ENCODE data around the gene RAB35. TPM values are rescaled to one million over a fixed set of nuclear protein-coding genes. Genes with fewer than 3 reads are reported as not detected.
"Not testable (repeated sequence)": the region's sequence is repeated elsewhere in the genome, so short reads cannot be mapped to it uniquely, and the experiment has no call there.

Gene RAB35
- total RNA-seq, 2 experiments from 2014 or later = 58.4 to 63.2 TPM

DNA sequence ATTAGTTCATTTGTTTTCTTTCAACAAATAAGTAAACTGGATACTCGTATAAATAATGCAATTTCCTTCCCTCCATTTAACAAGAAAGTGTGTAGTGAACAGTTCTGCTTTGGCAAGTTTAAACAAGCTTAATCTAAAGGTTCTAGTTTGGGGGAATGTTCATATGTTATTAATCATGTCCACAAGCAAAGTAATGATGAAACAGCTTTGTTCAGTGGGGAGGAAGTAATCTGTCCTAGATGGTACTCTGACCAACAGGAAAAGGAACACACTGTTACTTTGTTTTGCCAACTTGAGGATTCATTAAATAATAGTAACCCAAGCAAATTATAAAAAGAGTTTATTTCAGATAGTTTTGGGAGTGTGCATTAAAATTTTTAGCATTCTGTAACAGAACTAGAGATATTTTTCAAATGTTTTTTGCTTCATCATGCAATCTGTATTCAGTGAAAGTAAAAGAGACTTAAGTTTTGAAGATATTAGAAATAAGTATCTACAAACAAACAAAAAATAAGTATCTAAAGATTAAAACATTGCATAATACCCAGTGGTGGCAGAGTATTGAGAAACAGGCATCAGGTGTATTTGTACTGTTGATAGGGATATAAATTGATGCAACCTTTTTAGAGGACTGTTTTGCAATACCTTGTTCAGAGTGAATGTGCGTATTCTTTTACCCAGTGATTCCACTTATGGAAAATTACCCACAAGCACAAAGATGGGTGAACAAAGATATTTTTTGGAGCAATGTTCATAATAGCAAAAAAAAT lies 61.1 kb downstream of the RAB35 start:
- Mint-ChIP-seq H3K9me3 (ENCODE audit: low read depth) (no peaks in the 10 kb centered on the region), H3K27me3 (no peaks in the 10 kb centered on the region), H3K27ac (no peak overlapping the region)

DNA sequence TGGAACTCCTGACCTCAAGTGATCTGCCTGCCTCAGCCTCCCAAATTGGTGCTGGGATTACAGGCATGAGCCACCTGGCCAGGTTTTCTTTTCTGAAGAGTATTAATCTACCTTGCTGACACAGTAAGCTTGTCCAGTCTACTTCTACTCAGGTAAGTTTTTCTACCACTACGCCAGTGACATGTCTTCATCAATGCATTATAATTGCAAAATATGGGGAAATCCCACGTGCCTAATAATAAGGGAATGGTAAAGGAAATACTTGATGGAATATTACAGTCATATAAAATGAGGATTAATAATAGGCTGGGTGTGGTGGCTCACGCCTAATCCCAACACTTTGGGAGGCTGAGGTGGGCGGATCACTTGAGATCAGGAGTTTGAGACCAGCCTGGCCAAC lies 62.3 kb downstream of the RAB35 start:
- H3K9me3 Mint-ChIP-seq (ENCODE audit: low read depth) = no peaks in the 10 kb centered on the region
- CTCF ChIA-PET = no interaction called here
- H3K27me3 Mint-ChIP-seq = no peaks in the 10 kb centered on the region
- no peak overlapping the region for H3K4me3 Mint-ChIP-seq
- peaks cover 16% of the 10 kb centered on the region for H3K4me1 Mint-ChIP-seq
- no peak overlapping the region for H3K27ac Mint-ChIP-seq
- no peak for ATAC-seq
- POLR2A ChIA-PET = no interaction called here
- peaks cover 36% of the 10 kb centered on the region for H3K36me3 Mint-ChIP-seq (ENCODE audit: low read depth)
- intact Hi-C loops (cut with DNase I, micrococcal nuclease) = no loop called here
- no peak for DNase-seq

More for the DNA sequence above, 61.1 kb downstream of the RAB35 start:
- Mint-ChIP-seq H3K36me3 (ENCODE audit: low read depth) (peaks cover 35% of the 10 kb centered on the region), H3K4me1 (peaks cover 19% of the 10 kb centered on the region), H3K4me3 (no peak overlapping the region)
- intact Hi-C loops (cut with DNase I, micrococcal nuclease) = no loop called here
- DNase-seq (no peak), ATAC-seq (no peak)
- ChIA-PET POLR2A (no interaction called here), CTCF (no interaction called here)

DNA sequence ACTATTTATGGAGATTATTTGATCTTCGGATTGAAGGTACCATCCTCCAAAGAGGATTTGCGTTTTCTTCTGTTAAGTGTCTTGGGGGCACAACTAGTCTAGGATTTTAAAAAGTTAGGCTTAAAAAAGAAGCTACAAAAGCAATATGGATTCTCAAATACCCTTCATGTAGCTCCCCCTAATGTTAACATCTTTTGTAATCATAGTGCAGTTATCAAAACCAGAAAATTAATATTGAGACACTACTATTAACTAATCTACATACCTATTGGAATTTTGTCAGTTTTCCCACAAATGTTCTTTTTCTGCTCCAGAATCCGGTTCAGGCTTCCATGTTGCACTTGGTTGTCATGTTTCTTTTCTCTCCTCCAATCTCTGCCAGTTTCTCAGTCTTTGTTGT lies 65.0 kb downstream of the RAB35 start:
- peaks cover 41% of the 10 kb centered on the region for H3K4me1 Mint-ChIP-seq
- ChIA-PET POLR2A (no interaction called here), CTCF (interaction anchor here (0.6 kb wide), 1 partner anchor 52 kb away, joined by 3 read pairs; no protein-coding TSS in a partner anchor)
- peaks cover 48% of the 10 kb centered on the region for H3K36me3 Mint-ChIP-seq (ENCODE audit: low read depth)
- ATAC-seq = no peak
- H3K27me3 Mint-ChIP-seq = no peaks in the 10 kb centered on the region
- H3K27ac Mint-ChIP-seq = no peak overlapping the region
- H3K4me3 Mint-ChIP-seq = no peak overlapping the region
- H3K9me3 Mint-ChIP-seq (ENCODE audit: low read depth) = no peaks in the 10 kb centered on the region
- intact Hi-C loops (cut with DNase I, micrococcal nuclease) = no loop called here
- no peak for DNase-seq

DNA sequence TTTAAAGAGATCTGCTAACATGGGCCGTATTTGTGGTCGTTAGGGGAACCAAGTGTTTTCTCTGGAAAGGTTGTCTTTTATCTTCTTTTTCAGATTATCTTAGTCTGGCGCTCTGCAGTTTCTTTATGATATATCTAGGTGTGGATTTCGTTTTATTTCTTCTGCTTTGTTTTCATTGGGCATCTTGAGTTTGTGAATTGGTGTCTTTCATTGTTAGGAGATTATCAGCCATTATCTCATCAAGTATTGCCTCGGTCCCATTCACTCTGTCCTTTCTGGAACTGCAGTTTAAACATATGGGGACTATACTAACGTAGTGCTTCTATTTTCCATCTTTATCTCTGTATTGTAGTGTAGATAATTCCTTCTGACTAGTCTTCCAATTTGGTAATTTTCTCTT lies 67.1 kb downstream of the RAB35 start:
- no peaks in the 10 kb centered on the region for H3K27me3 Mint-ChIP-seq
- POLR2A ChIA-PET = no interaction called here
- peaks cover 48% of the 10 kb centered on the region for H3K4me1 Mint-ChIP-seq
- no peak overlapping the region for H3K4me3 Mint-ChIP-seq
- DNase-seq = no peak
- no peak for ATAC-seq
- H3K36me3 Mint-ChIP-seq (ENCODE audit: low read depth) = peaks cover 59% of the 10 kb centered on the region
- H3K27ac Mint-ChIP-seq = peak overlapping the region; percentile 26
- H3K9me3 Mint-ChIP-seq (ENCODE audit: low read depth) = no peaks in the 10 kb centered on the region
- CTCF ChIA-PET = interaction anchor here (0.8 to 1.6 kb wide), 2 partner anchors 8 to 35 kb away, joined by 4 read pairs; no protein-coding TSS in a partner anchor
- intact Hi-C loops (cut with DNase I, micrococcal nuclease) = no loop called here

DNA sequence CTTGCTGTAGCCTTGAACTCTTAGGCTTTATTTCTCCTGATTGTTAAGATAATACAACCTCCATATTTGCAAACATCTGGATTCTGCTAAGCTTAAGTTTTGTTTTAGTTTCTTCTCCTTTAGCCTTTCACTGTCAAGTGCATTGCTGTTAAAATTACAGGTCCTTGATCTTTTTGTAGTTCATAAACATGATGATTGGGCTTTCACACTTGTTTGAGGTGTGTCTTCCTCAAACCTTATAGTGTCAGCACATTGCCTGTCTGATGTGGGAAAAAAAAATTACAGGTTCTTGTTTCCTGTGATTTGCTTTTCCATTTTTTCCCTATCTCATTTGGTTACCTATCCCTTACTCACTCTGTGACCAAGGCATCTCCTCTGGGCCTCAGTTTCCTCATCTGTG lies 68.3 kb downstream of the RAB35 start:
- H3K9me3 Mint-ChIP-seq (ENCODE audit: low read depth) = no peaks in the 10 kb centered on the region
- intact Hi-C loops (cut with DNase I, micrococcal nuclease) = no loop called here
- peaks cover 48% of the 10 kb centered on the region for H3K4me1 Mint-ChIP-seq
- ChIA-PET POLR2A (interaction anchor here (1.0 kb wide), 1 partner anchor 68 kb away, joined by 3 read pairs; no protein-coding TSS in a partner anchor), CTCF (interaction anchor here (1.6 to 1.7 kb wide), 2 partner anchors 9 to 59 kb away, joined by 4 to 6 read pairs; partner anchors contain the start of gene BICDL1)
- H3K4me3 Mint-ChIP-seq = no peak overlapping the region
- peaks cover 63% of the 10 kb centered on the region for H3K36me3 Mint-ChIP-seq (ENCODE audit: low read depth)
- H3K27ac Mint-ChIP-seq = peak overlapping the region; percentile 89
- no peaks in the 10 kb centered on the region for H3K27me3 Mint-ChIP-seq
- DNase-seq (no peak), ATAC-seq (peak; percentile 30)

DNA sequence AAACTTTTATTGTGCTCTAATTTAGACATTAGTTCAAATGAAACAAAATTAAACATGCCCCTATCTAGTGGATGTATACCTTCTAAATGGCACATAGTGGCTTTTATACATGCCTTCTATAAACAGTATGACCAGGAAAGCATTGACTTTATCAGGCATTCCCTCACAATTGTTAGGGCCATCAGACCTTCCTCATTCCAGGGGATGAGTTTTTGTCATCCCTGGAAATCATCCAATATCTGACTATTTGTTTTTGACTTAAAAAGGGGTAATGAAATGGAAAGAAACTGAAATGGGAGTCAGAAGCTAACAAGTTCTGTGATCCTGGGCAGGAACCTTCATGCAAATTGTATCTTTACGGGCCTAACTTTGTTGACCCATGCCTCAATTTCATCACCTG lies 69.5 kb downstream of the RAB35 start:
- no peaks in the 10 kb centered on the region for H3K27me3 Mint-ChIP-seq
- H3K9me3 Mint-ChIP-seq (ENCODE audit: low read depth) = no peaks in the 10 kb centered on the region
- no peak overlapping the region for H3K27ac Mint-ChIP-seq
- H3K4me1 Mint-ChIP-seq = peaks cover 44% of the 10 kb centered on the region
- H3K36me3 Mint-ChIP-seq (ENCODE audit: low read depth) = peaks cover 66% of the 10 kb centered on the region
- DNase-seq (no peak), ATAC-seq (no peak)
- ChIA-PET CTCF (interaction anchor here (0.6 to 1.7 kb wide), 5 partner anchors 19 to 422 kb away, joined by 3 to 6 read pairs (median 3); partner anchors contain the start of genes BICDL1 and SRSF9), POLR2A (no interaction called here)
- no peak overlapping the region for H3K4me3 Mint-ChIP-seq
- intact Hi-C loops (cut with DNase I, micrococcal nuclease) = no loop called here

DNA sequence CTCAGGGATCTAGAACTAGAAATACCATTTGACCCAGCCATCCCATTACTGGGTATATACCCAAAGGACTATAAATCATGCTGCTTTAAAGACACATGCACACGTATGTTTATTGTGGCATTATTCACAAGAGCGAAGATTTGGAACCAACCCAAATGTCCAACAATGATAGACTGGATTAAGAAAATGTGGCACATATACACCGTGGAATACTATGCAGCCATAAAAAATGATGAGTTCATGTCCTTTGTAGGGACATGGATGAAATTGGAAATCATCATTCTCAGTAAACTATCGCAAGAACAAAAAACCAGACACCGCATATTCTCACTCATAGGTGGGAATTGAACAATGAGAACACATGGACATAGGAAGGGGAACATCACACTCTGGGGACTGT lies 71.2 kb downstream of the RAB35 start:
- H3K27me3 Mint-ChIP-seq; H3K9me3 Mint-ChIP-seq (ENCODE audit: low read depth); ATAC-seq; H3K27ac Mint-ChIP-seq; intact Hi-C loops (cut with DNase I, micrococcal nuclease); DNase-seq; POLR2A ChIA-PET; H3K4me3 Mint-ChIP-seq: not testable (repeated sequence)
- Mint-ChIP-seq H3K36me3 (ENCODE audit: low read depth) (peaks cover 64% of the 10 kb centered on the region), H3K4me1 (peaks cover 53% of the 10 kb centered on the region)
- CTCF ChIA-PET = interaction anchor here (0.6 to 1.3 kb wide), 3 partner anchors 12 to 188 kb away, joined by 3 to 4 read pairs (median 3); no protein-coding TSS in a partner anchor

Small RNAs within 50 kb of the gene (microRNA-seq; reads per million reads assigned to microRNA genes)
- 2.5 reads per million for gene MIR4498 (ENCODE audit: borderline replicate concordance)

Other genes starting within 250 kb of the RAB35 start
- 10 to 100 TPM; 54.6 to 71.5 TPM for gene CIT, start 239.4 kb downstream of the RAB35 start, total RNA-seq
- 100 to 1,000 TPM; 106 to 132 TPM for gene BICDL1, start 127.5 kb downstream of the RAB35 start, total RNA-seq
- gene GCN1, start 78.0 kb upstream of the RAB35 start, total RNA-seq = 100 to 1,000 TPM; 125 to 139 TPM
- 1,000 to 10,000 TPM; 3,424 to 4,221 TPM for gene RPLP0, start 84.4 kb upstream of the RAB35 start, total RNA-seq
- 100 to 1,000 TPM in 1 of 2 experiments, 10 to 100 TPM in 1; 74.5 to 104 TPM for gene PXN, start 149.0 kb upstream of the RAB35 start, total RNA-seq
- gene RNU4-2, start 175.2 kb upstream of the RAB35 start, total RNA-seq = 1,000 to 10,000 TPM in 1 of 2 experiments, 100 to 1,000 TPM in 1; 385 to 1,689 TPM
- gene RNU4-1, start 176.5 kb upstream of the RAB35 start, total RNA-seq = 1,000 to 10,000 TPM in 1 of 2 experiments, 100 to 1,000 TPM in 1; 323 to 1,150 TPM
- 1 to 10 TPM; 2.2 to 4.0 TPM for gene SIRT4, start 185.6 kb upstream of the RAB35 start, total RNA-seq
- gene PLA2G1B, start 211.0 kb upstream of the RAB35 start, total RNA-seq = under 1 TPM in 1 of 2 experiments, not detected in 1; 0.51 TPM